GM23338 (cell line): ENCODE data around the gene PSAPL1.

Source experiments
- TF ChIP-seq, protein P1 (sequence below), 2 experiments: fragments of 200-600 bp in 1 of 2; sonication (generic) in 1 of 2; conservative IDR thresholded peaks; 2 replicates each; pipeline versions ENCODE4 v1.5.1 to v1.6.1; 2016 to 2017; ENCODE audit warnings: antibody characterized with exemption in 2 of 2, low read depth in 2 of 2, mild to moderate bottlenecking in 2 of 2, moderate library complexity in 1 of 2
- TF ChIP-seq, protein P2 (sequence below): IDR thresholded peaks from one replicate; pipeline ENCODE4 v1.6.1; 2018; ENCODE audit warnings: antibody characterized with exemption; ENCODE audit not compliant: unreplicated experiment

DNA sequence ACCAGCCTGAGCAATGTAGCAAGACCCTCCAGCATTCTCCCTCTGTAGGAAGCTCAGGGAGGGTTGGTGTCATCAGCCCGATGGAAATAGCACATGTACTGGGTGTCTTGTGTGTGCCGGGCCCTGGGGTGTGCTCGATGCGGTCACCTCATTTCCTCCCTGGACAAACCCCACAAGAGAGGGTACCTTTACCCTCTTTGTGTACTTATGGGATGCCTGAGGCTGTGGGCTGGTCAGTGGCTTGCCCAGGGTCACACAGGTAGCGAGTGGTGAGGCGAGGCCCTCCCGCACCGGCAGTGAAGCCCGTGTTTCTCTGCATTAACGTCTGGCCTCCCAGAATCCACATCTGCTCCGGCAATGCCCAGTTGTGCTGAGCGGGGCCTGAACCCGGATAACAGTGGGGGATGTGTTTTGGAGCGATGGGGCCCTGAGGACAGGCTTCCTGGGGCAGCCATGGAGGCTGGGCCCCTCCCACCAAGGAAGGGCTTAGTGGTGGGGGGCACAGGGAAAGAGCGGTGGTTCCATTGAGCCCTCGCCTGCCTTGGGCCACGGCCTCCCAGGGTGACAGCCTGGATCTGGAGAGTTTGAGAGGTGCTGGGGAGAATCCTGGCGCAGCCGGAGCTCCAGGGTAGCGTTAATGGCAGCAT lies 8.1 kb downstream of the PSAPL1 start:
- TF ChIP-seq, protein P1, sequence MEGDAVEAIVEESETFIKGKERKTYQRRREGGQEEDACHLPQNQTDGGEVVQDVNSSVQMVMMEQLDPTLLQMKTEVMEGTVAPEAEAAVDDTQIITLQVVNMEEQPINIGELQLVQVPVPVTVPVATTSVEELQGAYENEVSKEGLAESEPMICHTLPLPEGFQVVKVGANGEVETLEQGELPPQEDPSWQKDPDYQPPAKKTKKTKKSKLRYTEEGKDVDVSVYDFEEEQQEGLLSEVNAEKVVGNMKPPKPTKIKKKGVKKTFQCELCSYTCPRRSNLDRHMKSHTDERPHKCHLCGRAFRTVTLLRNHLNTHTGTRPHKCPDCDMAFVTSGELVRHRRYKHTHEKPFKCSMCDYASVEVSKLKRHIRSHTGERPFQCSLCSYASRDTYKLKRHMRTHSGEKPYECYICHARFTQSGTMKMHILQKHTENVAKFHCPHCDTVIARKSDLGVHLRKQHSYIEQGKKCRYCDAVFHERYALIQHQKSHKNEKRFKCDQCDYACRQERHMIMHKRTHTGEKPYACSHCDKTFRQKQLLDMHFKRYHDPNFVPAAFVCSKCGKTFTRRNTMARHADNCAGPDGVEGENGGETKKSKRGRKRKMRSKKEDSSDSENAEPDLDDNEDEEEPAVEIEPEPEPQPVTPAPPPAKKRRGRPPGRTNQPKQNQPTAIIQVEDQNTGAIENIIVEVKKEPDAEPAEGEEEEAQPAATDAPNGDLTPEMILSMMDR (conservative IDR thresholded peaks at IDR 0.05; ENCODE audit: low read depth in 2 of 2): no peak
- TF ChIP-seq, protein P2, sequence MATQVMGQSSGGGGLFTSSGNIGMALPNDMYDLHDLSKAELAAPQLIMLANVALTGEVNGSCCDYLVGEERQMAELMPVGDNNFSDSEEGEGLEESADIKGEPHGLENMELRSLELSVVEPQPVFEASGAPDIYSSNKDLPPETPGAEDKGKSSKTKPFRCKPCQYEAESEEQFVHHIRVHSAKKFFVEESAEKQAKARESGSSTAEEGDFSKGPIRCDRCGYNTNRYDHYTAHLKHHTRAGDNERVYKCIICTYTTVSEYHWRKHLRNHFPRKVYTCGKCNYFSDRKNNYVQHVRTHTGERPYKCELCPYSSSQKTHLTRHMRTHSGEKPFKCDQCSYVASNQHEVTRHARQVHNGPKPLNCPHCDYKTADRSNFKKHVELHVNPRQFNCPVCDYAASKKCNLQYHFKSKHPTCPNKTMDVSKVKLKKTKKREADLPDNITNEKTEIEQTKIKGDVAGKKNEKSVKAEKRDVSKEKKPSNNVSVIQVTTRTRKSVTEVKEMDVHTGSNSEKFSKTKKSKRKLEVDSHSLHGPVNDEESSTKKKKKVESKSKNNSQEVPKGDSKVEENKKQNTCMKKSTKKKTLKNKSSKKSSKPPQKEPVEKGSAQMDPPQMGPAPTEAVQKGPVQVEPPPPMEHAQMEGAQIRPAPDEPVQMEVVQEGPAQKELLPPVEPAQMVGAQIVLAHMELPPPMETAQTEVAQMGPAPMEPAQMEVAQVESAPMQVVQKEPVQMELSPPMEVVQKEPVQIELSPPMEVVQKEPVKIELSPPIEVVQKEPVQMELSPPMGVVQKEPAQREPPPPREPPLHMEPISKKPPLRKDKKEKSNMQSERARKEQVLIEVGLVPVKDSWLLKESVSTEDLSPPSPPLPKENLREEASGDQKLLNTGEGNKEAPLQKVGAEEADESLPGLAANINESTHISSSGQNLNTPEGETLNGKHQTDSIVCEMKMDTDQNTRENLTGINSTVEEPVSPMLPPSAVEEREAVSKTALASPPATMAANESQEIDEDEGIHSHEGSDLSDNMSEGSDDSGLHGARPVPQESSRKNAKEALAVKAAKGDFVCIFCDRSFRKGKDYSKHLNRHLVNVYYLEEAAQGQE: no peak
